ENCODE measurements around the gene STK17A.
"Not testable (repeated sequence)": the region's sequence is repeated elsewhere in the genome, so short reads cannot be mapped to it uniquely, and the experiment has no call there.

Gene STK17A

GRCh38 chr7:43660141-43660540 is 77.2 kb downstream of the STK17A start:
- DNase-seq, result no peak

GRCh38 chr7:43664681-43665080 is 81.8 kb downstream of the STK17A start:
- DNase-seq, result no peak

GRCh38 chr7:43666938-43667337 is 84.0 kb downstream of the STK17A start:
- DNase-seq, result no peak

- DNase-seq, result no peak
Measured at GRCh38 chr7:43668035-43668434, 85.1 kb downstream of the STK17A start.

- peak; percentile 57 to 83 for DNase-seq
Measured at GRCh38 chr7:43669286-43670081, 86.6 kb downstream of the STK17A start.

GRCh38 chr7:43671521-43671920 is 88.6 kb downstream of the STK17A start:
- DNase-seq, result no peak

GRCh38 chr7:43673243-43673976 is 90.5 kb downstream of the STK17A start:
- DNase-seq, result not testable (repeated sequence)

GRCh38 chr7:43674559-43675436 is 91.9 kb downstream of the STK17A start:
- DNase-seq, result no peak
